PC-3 (cell line): ENCODE data around the gene CYTH2.

Experiments
- EZH2 ChIP-seq: fragments of 300-600 bp; sonication (generic); IDR thresholded peaks from one replicate; pipeline ENCODE4 v1.6.1; 2017; ENCODE audit warnings: antibody characterized with exemption, mild to moderate bottlenecking, low read length; ENCODE audit not compliant: unreplicated experiment
- TF ChIP-seq, protein P1 (sequence below): fragments of 300-600 bp; sonication (generic); conservative IDR thresholded peaks from 2 replicates; pipeline ENCODE4 v1.5.1; 2017; ENCODE audit warnings: antibody characterized with exemption, low read depth, mild to moderate bottlenecking, low read length

DNA sequence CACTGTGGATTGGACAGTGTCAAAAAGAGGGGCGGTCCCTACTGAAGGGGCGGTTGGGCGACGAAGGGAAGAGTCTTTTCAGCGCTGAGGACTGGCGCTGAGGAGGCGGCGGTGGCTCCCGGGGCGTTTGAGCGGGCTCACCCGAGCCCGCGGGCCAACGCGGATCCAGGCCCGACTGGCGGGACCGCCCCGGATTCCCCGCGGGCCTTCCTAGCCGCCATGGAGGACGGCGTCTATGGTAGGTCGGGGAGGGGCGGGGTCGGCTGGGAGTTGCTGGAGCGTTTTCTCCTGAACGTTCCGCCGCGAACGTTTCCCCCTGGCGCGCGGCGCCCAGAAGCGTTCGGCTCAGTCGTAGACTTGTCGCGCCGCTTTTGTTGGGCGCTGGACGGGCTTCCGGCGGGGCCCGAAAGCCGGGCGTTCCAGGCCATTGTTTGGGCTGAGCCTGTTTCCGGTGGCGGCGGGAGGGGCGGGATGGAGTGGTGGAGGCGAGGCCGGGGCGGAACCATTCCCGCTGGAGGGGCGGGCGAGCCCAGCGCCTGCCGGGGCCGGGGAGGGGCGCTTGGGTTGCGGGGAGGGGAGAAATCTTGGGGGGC, at the start of gene CYTH2:
- TF ChIP-seq, protein P1, sequence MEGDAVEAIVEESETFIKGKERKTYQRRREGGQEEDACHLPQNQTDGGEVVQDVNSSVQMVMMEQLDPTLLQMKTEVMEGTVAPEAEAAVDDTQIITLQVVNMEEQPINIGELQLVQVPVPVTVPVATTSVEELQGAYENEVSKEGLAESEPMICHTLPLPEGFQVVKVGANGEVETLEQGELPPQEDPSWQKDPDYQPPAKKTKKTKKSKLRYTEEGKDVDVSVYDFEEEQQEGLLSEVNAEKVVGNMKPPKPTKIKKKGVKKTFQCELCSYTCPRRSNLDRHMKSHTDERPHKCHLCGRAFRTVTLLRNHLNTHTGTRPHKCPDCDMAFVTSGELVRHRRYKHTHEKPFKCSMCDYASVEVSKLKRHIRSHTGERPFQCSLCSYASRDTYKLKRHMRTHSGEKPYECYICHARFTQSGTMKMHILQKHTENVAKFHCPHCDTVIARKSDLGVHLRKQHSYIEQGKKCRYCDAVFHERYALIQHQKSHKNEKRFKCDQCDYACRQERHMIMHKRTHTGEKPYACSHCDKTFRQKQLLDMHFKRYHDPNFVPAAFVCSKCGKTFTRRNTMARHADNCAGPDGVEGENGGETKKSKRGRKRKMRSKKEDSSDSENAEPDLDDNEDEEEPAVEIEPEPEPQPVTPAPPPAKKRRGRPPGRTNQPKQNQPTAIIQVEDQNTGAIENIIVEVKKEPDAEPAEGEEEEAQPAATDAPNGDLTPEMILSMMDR = no peak
- TF ChIP-seq EZH2 = no peak
